Measurements from ENCODE around the gene PLXNB2.

PLXNB2 gene

DNA sequence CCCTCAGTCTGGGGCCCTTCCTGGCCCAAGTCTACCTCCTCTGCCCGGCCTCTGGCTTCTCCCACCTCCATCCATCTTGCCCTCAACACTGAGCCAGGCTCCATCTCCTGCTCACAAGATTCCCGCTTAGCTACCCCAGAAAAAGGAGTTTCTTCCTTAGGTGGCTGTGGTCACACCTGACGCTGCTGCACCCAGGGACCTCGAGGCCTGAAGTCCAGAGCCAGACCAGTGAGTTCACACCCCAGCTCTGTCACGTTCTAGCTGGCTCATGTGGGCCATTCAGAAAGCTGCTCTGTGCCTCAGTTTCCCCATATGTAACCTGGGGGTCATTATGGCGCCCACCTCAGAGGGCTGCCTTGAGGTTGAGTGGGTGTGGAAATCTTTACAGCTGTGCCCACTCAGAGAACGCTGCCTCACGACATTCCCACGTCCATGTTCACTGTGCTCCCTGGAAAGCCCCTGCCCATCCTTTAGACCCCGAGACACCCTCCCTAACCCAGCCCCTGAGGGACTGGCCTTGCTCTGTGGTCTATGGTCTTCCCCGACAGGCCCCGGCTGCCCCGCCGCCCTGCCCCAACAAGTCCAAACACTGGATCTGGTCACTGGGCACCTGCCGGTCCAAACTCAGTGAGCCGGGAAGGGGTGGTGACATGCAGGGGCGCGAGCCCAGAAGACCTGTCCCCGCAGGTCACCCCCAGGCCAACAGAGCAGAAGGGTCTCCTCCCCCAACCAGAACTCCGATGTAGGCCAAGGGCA lies 9.8 kb downstream of the PLXNB2 start:
- DNase-seq: no peak

DNA sequence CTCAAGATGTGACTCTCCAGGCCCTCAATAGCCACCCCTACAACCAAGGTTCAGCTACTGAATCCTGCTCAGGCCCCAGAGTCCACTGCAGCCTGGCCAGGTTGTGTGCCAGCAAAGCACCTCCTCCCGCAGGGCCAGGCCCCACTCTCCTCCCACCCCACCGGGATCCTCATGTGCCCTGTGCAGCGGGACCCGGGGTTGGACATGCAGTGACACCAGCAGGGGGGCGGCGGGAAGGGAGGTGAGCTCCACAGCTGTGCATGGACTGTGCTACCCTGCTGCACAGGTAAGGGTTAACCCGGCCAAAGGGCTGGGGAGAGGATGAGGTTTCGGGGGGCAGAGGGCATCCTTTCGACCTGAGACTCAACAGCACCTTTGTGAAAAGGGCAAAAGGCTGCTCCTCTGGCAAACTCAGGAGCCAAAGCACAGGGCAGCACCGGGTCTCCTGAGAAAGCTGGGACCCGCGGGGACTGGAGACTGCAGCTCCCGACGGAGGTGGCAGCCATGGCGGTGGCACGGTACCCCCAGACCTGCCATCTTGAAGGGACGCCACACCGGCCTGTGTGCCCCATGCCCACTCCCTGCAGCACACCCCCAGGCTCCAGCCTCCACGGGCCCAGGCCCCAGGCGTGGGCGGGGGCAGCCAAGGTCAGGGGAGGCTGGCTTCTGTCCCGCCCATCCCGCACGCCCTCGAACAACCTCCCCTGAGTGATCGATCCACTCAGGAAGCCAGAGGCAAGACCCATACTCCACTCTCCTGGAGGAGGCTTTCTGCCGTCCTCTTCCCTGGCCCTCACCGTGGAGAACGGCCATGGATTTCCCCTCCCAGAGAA lies 10.6 kb downstream of the PLXNB2 start:
- DNase-seq: no peak

DNA sequence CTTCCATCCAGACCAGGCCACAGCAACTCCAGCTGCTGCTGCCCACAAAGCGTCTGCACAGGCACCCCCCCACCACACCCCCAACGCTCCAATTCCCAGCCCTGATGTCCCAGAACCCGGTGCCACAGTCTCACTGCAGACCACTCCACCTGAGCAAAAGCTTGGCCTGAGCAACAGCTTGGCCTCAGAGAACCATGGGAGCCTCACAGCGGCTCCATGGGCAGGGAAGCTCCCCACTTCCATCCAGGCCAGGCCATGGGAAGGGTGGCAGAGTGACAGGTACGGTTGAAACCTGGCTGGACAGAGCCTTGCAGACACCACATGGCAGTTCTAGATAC lies 13.2 kb downstream of the PLXNB2 start:
- no peak for DNase-seq

DNA sequence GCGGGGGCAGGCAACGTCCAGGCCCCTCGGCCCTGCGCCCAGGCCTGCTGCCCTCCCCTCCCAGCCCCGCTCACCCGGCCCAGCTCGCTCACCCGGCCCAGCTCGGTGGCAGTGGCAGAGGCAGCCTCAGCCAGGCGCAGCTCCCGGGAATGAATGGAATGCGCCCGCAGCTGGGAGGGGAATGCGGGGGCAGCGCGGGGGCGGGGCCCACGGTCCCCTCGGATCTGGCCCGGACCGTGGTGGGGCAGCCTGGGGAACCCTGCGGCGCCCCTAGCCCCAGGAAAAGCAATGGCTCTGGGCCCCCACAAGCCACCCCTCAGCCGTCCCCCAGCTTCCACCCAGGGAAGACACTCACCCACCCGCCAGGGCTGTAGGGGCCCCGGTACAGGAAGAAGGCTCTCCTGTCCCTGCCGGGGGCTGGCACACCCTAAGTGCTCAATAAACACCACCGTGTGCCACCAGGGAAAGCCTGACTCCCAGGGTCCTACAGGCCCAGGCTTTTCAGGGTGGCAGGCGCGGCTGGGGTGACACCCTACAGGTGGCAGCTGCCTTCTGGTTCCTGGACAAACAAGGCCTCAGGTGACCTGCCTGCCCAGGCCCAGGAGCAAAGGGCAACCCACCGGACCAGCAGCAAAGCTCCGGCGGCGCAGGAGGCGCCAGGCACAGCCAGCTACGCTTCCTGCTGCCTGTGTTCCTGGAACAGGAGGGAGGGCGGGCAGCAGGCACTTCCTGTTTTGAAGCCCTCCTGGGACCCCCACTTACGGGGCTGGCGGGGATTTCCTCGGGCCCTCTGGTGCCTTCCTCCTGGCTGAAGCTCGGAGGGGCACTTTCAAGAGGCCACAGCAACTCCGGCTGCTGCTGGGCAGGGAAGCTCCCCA lies 13.8 kb downstream of the PLXNB2 start:
- no peak for DNase-seq

DNA sequence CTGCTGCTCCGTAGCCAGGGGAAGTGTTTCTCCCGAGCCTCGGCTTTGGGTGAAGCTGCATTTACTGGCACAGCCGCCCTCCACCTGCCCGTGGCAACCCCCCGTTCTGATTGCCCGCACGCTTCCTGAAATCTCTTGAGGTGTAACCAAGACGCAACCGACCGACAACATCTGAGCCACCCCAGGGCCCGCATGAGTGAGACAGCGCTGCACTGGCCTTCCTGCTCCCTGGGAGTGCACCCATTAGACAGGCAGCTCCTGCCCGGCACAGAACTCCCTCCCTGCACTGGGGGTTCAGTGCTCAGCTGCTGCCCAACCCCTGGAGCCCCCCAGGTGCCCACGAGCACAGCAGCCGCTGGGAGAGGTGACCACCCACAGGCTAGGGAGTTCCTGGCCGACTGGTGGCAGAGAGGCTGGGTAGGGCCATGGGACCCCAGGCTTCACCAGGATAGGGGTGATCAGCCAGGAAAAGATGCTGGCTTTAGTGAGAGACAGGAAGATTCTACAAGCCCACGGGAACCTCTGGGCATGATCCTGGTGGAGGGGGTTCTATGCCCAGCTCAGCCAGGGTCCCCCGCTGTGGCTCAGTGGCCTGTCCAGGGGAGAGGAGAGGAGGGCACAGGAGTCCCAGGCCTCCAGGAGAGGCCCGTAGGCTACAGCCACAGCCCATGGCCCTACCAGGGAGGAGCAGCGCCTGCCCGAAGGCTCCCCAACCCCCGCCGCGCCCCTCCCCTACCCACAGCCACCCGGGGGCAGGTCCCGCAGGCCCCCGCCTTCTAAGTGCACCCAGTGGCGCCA lies 14.6 kb downstream of the PLXNB2 start:
- DNase-seq: no peak

DNA sequence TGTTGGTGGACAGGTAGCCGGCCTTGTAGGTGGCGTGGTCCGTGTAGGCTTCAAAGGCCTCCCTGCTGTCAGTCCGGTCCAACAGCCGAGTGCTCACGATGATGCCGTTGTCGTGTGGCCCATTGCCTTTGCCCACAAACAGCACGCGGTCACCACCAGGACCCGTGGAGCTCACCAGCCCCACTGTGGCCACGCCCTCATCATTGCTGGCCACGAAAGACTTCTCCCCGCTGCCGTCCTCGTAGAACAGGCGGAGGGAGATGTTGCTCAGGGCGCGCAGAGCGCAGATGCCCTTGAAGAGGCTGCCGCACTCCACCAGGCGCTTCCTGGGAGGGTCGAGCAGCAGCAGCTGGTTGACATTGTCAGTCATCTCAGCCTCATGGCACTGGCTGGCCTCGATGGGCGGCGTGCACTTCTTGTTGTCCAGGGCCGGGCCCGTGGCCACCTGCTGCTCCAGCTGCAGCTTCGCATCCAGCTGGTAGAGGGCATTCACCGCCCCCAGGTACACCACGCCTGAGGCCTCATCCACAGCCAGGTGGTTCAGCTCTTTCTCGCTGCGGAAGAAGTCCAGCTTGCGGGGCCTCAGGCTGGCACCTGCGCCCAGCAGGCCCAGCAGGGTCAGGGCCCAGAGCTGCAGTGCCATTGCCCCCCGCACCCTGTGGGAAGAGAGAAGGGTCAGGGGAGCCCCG lies 17.4 kb downstream of the PLXNB2 start:
- DNase-seq: no peak

DNA sequence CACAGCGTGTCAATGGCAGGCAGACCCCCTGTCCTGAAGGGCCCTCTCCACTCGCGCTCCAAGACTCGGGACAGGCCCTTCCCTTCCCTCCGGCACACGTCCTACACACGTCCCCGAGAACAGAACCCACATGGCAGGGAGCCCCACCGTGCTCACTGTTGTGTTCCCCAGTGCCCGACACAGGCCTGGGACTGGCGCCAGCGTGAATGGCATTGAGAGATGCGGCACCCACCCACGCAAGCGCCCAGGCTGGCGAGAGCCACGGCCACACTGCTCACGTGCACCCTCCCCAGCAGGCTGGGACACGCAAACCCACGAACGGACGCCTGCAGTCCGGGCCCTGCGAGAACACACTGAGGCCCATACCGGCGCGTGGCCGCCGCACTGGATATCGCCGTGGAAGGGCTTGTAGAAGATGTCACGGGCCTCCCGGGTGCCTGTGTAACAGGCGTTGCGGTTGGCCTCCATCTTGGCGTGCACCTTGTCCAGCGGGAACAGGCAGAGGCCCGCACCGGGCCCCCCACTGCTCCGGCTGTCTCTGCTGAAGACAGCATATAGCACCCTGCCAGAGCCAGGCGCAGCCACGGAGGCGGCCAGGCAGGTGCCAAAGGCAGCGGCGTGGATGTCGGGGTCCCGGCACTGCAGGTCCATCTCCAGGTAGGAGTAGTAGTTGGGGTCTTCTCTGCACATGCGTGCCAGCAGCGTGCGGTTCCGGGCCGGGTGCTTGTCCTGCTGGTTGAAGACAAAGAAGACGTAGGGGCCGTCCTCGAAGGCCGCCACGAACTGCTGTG lies 18.1 kb downstream of the PLXNB2 start:
- no peak for DNase-seq

DNA sequence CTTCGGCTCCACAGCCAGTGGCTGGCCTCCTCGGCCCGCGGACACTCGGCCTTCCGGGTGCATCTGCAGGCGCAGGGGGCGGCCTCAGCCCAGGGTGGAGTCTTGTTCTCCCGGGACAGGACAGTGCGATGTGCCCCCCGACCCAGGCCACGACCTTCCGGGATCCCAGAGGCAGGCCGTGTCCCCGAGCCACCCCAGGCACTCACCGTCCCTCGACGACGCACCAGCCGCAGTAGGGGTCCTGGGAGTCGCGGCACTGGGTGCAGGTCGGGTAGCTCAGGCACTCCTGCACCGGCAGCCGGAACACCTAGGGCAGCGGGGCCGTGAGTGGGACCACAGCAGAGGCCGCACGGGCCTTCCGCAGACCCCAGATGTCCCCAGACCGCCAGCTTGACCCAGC lies 19.7 kb downstream of the PLXNB2 start:
- no peak for DNase-seq

DNA sequence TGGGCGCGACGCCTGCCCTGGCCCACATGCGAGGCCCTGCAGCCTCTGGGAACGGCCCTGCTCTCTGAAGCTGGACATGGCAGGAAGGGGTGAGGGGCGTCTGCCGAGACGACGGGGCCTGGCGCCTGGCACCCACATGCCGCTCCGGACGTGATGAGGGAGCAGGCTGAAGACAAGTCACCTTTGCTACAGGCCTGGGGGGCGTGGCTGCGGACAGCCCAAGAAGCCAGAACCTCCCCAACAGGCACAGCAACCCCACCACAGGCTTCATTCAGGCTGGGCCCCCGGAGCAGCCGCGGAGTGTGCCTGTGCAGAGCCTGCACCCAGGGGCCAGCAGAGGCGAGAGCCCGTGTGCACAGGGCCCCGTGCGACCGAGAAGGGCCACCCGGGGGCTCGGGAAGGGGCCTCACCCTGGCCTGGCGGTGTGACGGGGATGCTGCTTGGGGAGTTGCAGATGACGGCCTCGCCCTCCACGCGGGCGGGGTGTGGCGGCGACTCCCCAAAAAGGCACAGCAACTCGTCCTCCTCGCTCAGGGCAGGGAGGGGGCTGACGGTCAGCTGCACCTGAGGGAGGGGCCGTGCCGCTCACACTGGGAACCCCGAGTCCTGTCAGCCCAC lies 20.6 kb downstream of the PLXNB2 start:
- no peak for DNase-seq

DNA sequence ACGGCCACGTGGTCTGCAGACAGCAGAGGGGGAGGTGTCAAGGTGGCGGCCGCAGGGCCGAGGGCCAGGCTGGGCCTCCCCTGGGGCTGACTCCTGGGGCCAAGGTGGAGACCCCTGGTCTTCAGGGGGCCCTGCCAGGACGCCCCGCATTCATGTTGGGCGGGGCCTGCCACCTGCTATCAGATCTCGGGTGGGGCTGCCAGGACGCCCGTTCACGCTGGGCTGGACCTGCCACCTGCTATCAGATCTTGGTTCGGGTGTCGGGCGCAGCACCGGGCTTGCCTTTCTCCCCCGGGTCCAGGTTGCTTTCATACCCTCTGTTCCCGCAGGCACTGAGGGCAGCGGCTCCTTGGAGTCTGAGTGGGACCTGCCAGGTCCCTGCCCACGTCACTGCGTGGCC lies 21.2 kb downstream of the PLXNB2 start:
- DNase-seq: no peak

DNA sequence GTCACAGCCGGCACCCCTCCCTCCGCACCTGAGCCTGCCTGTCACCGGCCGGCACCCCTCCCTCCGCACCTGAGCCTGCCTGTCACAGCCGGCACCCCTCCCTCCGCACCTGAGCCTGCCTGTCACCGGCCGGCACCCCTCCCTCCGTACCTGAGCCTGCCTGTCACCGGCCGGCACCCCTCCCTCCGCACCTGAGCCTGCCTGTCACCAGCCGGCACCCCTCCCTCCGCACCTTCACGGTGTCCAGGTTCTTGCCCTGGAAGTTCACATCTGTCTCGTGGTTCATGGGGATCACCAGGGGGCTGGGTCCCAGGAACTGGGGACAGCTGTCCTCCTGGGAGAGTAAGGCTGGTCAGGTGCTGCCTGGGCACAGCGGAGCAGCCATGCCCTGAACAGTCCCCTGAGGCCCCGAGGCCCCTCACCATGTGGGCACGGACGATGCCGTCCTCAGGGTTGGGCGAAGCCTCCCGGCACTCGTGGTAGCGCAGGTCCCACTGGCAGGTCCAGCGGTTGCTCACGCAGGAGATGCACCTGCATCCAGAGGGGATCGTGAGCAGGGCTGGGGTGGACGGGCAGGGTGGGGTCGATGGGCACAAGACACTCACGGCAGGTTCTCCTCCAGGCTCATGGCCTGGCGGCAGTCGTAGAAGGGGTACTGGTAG lies 21.7 kb downstream of the PLXNB2 start:
- DNase-seq: no peak

DNA sequence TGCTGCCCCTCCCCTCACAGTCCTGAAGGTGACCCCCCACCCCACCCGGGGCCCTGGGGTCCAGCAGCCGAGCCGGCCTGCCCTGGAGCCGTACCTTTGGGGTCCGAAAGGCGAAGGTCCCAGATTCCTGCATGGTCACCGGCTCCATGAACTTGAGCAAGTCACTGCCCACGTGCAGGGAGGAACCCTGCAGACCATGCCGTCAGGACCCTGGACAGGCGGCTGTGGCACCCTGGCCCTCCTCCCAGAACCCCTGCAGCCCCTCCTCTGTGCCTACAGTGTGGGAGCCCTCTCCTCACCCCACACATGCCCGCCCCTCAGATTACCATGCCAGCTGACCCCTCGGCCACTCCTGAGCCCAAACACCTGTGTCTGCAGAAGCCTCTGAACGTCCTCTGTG lies 23.0 kb downstream of the PLXNB2 start:
- no peak for DNase-seq

DNA sequence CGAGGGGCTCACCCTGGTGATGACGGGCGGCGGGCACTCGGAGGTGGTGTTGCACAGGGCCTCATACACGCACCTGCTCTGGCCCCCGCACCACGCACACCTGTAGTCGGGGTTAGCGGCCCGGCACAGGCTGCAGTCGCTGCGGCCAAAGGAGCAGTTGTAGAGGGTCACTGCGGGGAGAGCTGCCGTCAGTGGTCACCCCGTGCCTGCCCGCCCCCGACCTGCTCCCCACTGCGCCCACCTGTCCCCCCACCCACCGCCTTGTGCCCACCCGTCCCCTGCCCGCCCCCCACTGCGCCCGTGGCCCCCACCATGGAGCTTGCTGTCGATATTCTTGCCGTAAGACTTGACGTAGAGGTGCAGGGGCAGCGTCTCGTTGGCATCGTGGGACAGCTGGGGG lies 23.6 kb downstream of the PLXNB2 start:
- DNase-seq: no peak

DNA sequence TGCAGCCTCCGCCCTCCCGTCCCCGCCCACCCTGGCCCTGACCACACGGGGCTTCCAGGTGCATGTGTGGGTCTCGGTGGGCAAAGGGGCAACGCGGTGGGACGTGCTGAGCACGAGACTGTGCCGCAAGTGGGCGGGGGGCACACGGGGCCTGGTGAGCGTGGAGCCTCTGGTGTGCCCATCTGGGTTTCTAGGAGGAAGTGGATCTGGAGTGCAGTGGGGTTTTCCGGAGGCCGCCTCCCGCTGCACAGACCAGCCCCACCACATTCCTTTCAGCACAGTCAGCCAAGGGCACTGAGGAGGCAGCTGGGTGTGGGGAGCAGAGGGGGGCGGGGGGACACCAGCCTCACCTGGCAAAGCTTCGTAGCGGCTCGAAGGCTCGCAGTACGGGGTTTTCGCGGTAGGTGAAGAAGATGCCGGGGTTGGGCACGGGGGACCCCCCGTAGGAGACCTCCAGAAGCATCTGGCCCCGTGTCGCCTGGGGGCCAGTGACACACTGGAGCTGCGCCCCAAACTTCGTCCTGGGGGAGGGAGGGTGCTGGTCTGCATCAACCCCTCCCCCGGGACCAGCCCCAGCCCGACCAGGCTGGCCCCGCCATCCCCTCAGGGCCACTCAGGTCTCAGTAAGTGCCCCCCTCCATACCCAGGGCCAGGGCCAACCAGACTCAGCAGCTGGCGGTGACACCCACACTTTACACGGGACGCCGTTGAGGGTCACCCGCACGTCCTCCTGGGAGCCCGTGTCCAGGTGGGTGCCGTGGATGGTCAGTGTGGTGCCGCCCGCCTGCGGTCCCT lies 24.9 kb downstream of the PLXNB2 start:
- DNase-seq: no peak

DNA sequence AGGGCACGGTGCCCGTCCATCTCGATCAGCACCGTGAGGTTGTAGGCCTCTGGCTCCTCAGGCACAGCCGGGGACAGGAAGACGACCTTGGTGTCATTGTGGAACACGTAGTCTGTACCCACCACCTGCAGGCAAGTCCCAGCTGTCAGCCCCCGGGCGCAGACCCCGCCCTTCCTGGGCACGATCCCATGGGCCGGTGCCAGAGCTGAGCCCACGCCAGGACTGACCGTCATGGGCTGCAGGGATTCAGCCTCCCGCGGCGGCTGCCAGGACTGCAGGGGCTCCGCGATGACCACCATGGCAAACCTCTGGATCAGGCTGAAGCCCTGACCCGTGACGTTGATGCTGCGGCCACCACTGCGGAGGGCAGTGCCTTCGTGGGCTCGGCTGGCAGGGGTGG lies 25.5 kb downstream of the PLXNB2 start:
- no peak for DNase-seq

DNA sequence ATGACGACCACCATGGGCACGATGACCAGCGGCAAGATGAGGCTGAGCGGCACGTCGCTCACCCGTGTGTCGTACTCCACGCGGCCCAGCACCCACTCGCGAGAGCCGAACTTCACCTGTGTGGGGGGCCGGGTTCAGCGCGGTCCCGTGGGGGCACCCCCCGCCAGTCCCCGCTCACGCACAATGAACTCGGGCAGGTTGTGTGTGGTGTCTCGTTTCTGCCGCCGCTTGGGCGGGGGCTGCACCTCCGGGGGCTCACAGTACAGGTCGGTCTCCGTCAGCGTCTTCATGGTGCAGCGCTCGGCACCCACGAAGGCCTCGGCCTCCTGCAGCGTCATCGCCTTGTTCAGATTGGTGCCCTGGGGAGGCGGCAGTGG lies 26.1 kb downstream of the PLXNB2 start:
- DNase-seq: no peak

DNA sequence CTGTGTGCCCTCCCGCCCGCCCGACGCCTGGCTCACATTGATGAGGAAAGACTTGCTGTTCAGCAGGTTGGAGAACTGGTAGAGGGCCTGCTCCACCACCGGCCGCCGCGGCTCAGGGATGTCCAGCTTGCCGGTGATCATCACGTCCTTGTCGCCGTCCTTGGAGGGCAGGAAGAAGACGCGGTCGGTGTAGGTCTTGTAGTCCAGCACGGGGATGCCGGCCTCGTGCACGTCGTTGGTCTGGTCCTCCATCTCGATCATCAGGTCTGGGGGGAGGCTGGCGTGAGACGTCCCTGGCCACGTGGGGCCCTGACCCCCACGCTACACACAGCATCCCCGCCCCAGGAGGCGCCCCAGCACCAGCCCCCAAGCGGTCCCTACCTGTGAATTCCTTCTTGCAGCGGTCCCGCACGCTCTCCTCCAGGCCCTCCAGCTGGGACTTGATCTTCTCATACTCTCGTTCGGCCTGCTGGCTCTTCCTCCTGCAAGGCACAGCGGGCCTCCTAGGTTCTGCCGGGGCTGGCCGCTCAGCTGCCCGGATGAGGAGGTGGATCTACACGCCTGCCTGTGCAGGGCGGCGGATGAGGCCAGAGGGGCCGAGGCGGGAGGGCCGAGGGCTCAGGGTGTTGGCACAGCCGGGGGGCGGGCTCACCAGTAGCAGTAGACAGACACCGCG lies 26.6 kb downstream of the PLXNB2 start:
- DNase-seq: no peak

DNA sequence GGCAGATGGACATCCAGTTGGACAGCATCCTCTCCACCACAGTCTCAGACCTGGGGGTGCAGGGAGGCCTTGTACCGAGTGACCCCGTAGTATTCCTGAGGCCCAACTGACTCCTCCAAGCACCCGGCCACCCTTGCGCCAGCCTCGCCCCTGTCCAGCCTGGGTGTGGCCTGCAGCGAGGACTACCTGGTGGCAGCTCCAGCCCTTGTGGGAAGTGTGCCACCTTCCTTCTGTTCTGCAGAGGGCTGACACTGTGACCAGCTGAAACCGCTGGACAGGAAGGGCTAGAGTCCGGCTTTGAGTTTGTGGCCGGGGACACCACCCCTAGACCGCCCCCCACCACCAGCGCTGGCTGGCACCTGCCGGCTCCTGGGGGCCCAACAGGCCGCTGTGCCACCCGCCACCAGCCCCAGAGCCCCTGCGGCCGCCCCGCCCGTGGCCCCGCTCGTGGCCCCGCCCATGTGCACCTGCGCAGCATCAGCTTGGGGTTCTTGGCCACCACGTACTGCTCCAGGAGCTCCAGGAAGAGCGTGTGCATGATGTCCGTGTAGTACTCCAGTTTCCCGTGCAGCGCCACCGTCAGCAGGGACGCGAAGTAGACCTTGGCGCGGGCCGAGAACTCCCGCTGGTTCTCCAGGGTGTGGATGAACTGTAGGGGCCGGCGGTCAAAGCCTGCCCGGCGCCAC lies 27.3 kb downstream of the PLXNB2 start:
- no peak for DNase-seq

Measured in NCI-H2227 treated with DMSO at 0.1 percent for 48 hours (cell line).